ENCODE results near the gene HYLS1.

The HYLS1 gene

DNA sequence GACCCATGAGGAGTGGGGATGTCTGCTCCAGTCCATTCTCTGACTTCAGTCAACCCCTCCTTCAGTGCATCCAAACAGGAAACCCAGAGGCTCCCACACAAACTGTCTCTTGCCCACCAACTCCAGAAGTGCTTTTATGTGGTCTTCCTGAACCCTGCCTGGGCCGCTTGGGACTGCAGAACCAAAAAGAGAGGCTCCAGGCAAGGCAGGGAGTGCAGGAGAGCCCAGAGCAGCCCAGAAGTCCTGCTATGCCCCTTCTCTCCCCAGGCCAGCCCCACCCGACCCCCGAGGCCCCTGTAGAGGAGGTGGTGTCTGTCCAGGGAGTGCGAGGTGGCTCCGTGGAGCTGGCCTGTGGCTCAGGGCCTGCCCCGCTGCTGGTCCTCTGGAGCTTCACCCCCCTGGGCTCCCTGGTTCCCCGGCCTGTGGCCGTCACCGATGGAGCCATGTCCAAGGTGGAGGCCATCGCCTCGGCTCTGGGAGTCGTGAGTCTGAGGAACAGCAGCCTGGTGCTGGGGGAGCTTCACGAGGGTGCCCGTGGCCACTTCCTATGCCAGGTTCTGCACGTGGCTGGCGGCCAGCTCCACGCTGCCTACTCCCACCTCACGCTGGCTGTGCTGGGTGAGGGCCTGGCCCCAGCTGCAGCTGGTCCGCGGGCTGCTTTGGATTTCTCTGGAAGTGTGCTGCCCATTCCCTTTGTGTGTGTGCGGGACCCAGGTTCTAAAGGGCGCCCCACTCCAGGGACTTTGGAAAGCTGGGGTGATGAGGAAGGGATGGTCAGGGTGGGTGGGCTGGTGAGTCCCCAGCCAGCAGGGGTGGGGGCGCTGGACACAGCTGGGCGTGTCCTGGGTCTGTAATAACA is 60.2 kb downstream of the HYLS1 start:
- no peak overlapping the region for H3K27ac ChIP-seq
- TF ChIP-seq, protein P1, sequence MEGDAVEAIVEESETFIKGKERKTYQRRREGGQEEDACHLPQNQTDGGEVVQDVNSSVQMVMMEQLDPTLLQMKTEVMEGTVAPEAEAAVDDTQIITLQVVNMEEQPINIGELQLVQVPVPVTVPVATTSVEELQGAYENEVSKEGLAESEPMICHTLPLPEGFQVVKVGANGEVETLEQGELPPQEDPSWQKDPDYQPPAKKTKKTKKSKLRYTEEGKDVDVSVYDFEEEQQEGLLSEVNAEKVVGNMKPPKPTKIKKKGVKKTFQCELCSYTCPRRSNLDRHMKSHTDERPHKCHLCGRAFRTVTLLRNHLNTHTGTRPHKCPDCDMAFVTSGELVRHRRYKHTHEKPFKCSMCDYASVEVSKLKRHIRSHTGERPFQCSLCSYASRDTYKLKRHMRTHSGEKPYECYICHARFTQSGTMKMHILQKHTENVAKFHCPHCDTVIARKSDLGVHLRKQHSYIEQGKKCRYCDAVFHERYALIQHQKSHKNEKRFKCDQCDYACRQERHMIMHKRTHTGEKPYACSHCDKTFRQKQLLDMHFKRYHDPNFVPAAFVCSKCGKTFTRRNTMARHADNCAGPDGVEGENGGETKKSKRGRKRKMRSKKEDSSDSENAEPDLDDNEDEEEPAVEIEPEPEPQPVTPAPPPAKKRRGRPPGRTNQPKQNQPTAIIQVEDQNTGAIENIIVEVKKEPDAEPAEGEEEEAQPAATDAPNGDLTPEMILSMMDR (conservative IDR thresholded peaks at IDR 0.05): no peak
- TF ChIP-seq ZFX (IDR thresholded peaks at IDR 0.05): no peak

DNA sequence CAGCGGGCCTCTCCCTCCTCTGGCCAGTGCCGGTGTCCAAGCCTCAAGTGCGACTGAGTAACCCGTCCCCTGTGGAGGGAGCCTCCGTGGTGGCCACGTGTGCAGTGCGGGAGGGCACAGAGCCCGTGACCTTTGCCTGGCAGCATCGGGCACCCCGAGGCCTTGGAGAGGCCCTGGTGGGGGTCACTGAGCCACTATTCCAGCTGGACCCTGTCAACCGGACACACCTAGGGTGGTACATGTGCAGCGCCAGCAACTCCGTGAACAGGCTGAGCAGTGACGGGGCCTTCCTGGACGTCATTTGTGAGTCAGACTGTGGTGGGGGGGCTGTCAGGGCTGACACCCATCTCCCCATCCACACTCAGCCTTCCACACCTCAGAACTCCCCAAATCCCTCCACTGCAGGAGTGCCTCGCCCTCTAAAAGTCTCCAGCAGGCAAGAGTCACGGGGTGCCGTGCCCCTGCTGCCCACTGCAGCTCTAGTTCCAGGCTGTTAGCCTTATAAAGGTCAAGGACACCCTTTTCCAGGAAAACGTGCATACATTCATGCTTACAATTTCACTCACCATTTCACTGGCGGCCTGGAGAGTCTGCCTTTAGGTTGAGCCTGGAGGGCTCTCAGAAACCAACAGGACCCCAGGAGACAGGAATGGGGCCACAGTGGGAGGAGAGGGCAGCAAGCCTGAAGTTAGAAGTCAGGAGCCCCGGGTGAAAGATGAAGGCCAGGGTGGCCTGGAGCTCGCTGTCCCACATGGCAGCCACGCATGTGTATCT is 61.0 kb downstream of the HYLS1 start:
- no peak overlapping the region for H3K27ac ChIP-seq
- TF ChIP-seq ZFX (IDR thresholded peaks at IDR 0.05): no peak
- TF ChIP-seq, protein P1 (conservative IDR thresholded peaks at IDR 0.05): no peak

DNA sequence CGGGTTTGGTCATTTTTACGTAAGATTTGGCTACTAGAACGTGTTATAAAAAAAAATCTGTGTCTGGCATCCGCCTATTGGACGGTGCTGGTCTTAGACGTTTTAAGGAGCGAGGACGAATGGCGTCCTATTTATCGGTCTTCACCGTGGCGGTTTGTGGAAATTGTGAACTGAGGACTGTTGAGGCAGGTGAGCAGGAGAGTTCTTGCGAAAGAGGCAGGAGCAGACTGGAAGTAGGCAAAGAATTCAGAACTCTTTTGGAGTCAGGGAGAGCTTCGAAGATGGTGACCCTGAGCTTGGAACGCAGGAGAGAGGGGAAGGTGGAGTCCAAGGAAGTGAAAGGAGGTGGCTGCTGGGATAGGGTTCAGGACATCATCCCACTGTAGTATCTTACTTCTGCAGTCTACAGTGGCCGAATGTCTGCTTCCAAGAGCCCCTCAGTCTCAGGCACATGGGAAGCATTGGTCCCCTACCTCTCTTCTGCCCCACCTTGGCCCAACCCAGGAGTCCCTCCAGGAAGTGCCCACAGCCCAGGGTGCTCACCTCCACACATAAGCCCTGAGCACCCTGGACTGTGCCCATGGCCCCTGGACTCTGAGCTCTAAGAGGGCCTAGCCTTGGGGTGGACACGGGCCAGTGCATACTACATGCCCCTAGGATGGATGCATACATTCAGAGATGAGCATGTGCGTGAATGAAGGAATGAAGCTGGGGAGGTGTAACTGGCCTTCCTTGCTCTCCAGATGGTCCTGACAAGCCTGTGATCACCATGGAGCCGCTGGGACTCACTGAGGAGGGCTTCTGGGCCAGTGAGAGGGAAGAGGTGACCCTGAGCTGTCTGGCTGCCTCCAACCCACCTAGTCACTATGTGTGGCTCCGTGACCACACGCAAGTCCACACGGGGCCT is 62.1 kb downstream of the HYLS1 start:
- no peak for TF ChIP-seq ZFX (IDR thresholded peaks at IDR 0.05)
- TF ChIP-seq, protein P1 (conservative IDR thresholded peaks at IDR 0.05): no peak
- no peak overlapping the region for H3K27ac ChIP-seq

DNA sequence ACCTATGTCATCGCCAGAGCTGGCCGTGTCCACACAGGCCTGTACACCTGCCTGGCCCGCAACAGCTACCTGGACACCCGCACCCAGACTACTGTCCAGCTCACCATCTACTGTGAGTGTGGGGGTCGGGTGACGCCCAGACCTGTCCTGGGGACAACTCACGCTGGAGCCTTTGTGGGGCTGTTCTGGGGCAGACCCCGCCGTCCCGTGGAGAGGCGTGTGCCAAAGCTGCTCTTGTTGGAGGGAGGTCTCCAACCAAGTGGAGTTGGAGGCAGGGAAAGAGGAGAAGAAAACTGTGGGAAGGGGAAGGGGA is 62.7 kb downstream of the HYLS1 start:
- H3K27ac ChIP-seq: no peak overlapping the region
- TF ChIP-seq, protein P1 (conservative IDR thresholded peaks at IDR 0.05): no peak
- no peak for TF ChIP-seq ZFX (IDR thresholded peaks at IDR 0.05)

All from C4-2B (cell line).